ENCODE data around the gene MTARC1.

Gene MTARC1

GRCh38 chr1:220772846-220773245 lies 13.9 kb upstream of the MTARC1 start:
- no peak for DNase-seq

- DNase-seq: no peak
Measured at GRCh38 chr1:220775240-220775853, 11.4 kb upstream of the MTARC1 start.

- no peak for DNase-seq
Measured at GRCh38 chr1:220776254-220776653, 10.5 kb upstream of the MTARC1 start.

GRCh38 chr1:220776720-220777326 lies 9.9 kb upstream of the MTARC1 start:
- DNase-seq: no peak

- no peak for DNase-seq
Measured at GRCh38 chr1:220783453-220783852, 3.3 kb upstream of the MTARC1 start.

GRCh38 chr1:220784751-220785150 lies 2.0 kb upstream of the MTARC1 start:
- no peak for DNase-seq

- DNase-seq: no peak
Measured at GRCh38 chr1:220785166-220786056, 1.3 kb upstream of the MTARC1 start.

- DNase-seq: no peak
Measured at GRCh38 chr1:220786057-220786336, 716 bp upstream of the MTARC1 start.

- DNase-seq: peak; percentile 8
Measured at GRCh38 chr1:220787069-220787619, 431 bp downstream of the MTARC1 start.

GRCh38 chr1:220788900-220789299 lies 2.2 kb downstream of the MTARC1 start:
- DNase-seq: no peak

- peak; percentile 48 for DNase-seq
Measured at GRCh38 chr1:220789532-220790147, 2.9 kb downstream of the MTARC1 start.

GRCh38 chr1:220791285-220791684 lies 4.6 kb downstream of the MTARC1 start:
- DNase-seq: peak; percentile 45

- DNase-seq: peak; percentile 12
Measured at GRCh38 chr1:220791956-220792355, 5.2 kb downstream of the MTARC1 start.

GRCh38 chr1:220796530-220796929 lies 9.8 kb downstream of the MTARC1 start:
- no peak for DNase-seq

GRCh38 chr1:220797044-220797443 lies 10.3 kb downstream of the MTARC1 start:
- DNase-seq: no peak

- no peak for DNase-seq
Measured at GRCh38 chr1:220797553-220797952, 10.8 kb downstream of the MTARC1 start.

GRCh38 chr1:220798338-220798737 lies 11.6 kb downstream of the MTARC1 start:
- DNase-seq: no peak

GRCh38 chr1:220800262-220800661 lies 13.5 kb downstream of the MTARC1 start:
- no peak for DNase-seq

- DNase-seq: no peak
Measured at GRCh38 chr1:220803401-220804201, 16.9 kb downstream of the MTARC1 start.

- DNase-seq: no peak
Measured at GRCh38 chr1:220804202-220804586, 17.5 kb downstream of the MTARC1 start.

GRCh38 chr1:220806408-220806807 lies 19.7 kb downstream of the MTARC1 start:
- no peak for DNase-seq

GRCh38 chr1:220807726-220808125 lies 21.0 kb downstream of the MTARC1 start:
- DNase-seq: no peak

Measured in GF-D8 (cell line).